ENCODE measurements around the gene DBNDD2.

Gene DBNDD2

GRCh38 chr20:45409521-45410272 is 1.6 kb downstream of the DBNDD2 start:
- H3K4me3 ChIP-seq (ENCODE audit: low read depth, low read length): no peak overlapping the region
- no peak for TF ChIP-seq CTCF (IDR thresholded peaks at IDR 0.05; ENCODE audit: low read depth, low read length)

- TF ChIP-seq CTCF (IDR thresholded peaks at IDR 0.05; ENCODE audit: low read depth, low read length): no peak
- H3K4me3 ChIP-seq (ENCODE audit: low read depth, low read length): no peak overlapping the region
Measured at GRCh38 chr20:45410887-45411286, 2.8 kb downstream of the DBNDD2 start.

GRCh38 chr20:45412653-45413052 is 4.6 kb downstream of the DBNDD2 start:
- TF ChIP-seq CTCF (IDR thresholded peaks at IDR 0.05; ENCODE audit: low read depth, low read length): no peak
- H3K4me3 ChIP-seq (ENCODE audit: low read depth, low read length): no peak overlapping the region

- no peak for TF ChIP-seq CTCF (IDR thresholded peaks at IDR 0.05; ENCODE audit: low read depth, low read length)
- no peak overlapping the region for H3K4me3 ChIP-seq (ENCODE audit: low read depth, low read length)
Measured at GRCh38 chr20:45413479-45413878, 5.4 kb downstream of the DBNDD2 start.

GRCh38 chr20:45415822-45416637 is 7.9 kb downstream of the DBNDD2 start, which contains the start of gene PIGT:
TSS of gene PIGT (plus strand) at chr20:45416141. CDS start at chr20:45416157, 16 bp downstream.
- TF ChIP-seq CTCF (IDR thresholded peaks at IDR 0.05; ENCODE audit: low read depth, low read length): no peak
- peak within 1 kb of the TSS; percentile 81 for H3K4me3 ChIP-seq (ENCODE audit: low read depth, low read length)

GRCh38 chr20:45416917-45417316 is 8.8 kb downstream of the DBNDD2 start:
- peak overlapping the region; percentile 81 for H3K4me3 ChIP-seq (ENCODE audit: low read depth, low read length)
- no peak for TF ChIP-seq CTCF (IDR thresholded peaks at IDR 0.05; ENCODE audit: low read depth, low read length)

All from WI38 (cell line).